ENCODE results near the gene IGF1.

DNA sequence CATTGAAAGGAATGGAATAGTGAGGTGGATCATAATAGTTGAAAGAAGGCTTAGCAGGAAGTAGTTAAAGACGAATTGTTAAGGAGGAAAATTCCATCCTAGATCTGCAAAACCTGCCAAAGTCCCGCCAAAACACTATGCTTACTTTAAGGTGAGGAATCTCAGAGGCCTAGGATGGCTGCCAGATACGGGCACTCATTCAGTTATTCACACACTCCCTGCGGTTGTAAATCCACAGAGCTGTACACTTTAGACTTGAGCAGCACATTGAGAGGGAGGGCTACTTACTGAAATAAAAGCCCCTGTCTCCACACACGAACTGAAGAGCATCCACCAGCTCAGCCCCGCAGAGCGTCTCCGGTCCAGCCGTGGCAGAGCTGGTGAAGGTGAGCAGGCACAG is 5.0 kb downstream of the IGF1 start:
- TF ChIP-seq POLR2A (IDR thresholded peaks at IDR 0.05) (no peak), EP300 (IDR thresholded peaks at IDR 0.05) (no peak)
- TF ChIP-seq, protein P1, sequence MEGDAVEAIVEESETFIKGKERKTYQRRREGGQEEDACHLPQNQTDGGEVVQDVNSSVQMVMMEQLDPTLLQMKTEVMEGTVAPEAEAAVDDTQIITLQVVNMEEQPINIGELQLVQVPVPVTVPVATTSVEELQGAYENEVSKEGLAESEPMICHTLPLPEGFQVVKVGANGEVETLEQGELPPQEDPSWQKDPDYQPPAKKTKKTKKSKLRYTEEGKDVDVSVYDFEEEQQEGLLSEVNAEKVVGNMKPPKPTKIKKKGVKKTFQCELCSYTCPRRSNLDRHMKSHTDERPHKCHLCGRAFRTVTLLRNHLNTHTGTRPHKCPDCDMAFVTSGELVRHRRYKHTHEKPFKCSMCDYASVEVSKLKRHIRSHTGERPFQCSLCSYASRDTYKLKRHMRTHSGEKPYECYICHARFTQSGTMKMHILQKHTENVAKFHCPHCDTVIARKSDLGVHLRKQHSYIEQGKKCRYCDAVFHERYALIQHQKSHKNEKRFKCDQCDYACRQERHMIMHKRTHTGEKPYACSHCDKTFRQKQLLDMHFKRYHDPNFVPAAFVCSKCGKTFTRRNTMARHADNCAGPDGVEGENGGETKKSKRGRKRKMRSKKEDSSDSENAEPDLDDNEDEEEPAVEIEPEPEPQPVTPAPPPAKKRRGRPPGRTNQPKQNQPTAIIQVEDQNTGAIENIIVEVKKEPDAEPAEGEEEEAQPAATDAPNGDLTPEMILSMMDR (IDR thresholded peaks at IDR 0.05), result no peak
